HCT116 (cell line): ENCODE data around the gene KCNMB1.

ENCODE experiments used
- EZH2phosphoT487 ChIP-seq: fragments of 200-600 bp; IDR thresholded peaks from 2 replicates; pipeline ENCODE4 v1.6.1; 2018; ENCODE audit warnings: antibody characterized with exemption, borderline replicate concordance
- POLR2A ChIP-seq: IDR thresholded peaks from 2 replicates; pipeline ENCODE4 v1.7.0; 2011; ENCODE audit warnings: borderline replicate concordance; ENCODE audit not compliant: insufficient read depth, insufficient read length; ENCODE audit errors: extremely low read depth
- TF ChIP-seq, protein P1 (sequence below), 3 experiments: fragments of 200-600 bp in 1 of 3; sonication (generic) in 1 of 3; IDR thresholded peaks in 2 of 3; conservative IDR thresholded peaks in 1 of 3; 2 replicates each; pipeline ENCODE4 v1.5.1; 2012 to 2017; ENCODE audit warnings: low read depth in 2 of 3, low read length in 2 of 3, antibody characterized with exemption in 1 of 3, borderline replicate concordance in 1 of 3, control low read depth in 1 of 3, mild to moderate bottlenecking in 1 of 3, mixed read lengths in 1 of 3, mixed run types in 1 of 3, moderate library complexity in 1 of 3; ENCODE audit not compliant: insufficient read depth in 1 of 3

DNA sequence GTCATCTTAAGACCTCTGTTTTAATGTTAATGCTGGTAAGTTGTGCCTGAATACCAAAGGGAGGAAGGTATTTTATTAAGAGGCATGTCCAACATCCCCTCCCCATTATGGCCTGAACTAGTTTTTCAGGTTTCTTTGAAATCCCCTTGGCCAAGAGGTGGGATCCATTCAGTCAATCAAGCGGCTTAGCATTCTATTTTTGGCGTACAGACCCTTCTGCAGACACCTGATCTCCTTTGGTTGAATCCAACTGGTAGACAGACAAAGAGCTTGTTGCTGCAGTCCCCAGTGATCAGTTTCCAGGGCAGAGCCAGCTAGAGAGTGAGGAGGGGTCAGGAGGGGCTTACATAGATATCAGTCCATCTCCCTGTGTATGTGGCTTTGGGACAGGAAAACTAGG is 7.9 kb upstream of the KCNMB1 start:
- TF ChIP-seq POLR2A (no peak), EZH2phosphoT487 (no peak)
- TF ChIP-seq, protein P1, sequence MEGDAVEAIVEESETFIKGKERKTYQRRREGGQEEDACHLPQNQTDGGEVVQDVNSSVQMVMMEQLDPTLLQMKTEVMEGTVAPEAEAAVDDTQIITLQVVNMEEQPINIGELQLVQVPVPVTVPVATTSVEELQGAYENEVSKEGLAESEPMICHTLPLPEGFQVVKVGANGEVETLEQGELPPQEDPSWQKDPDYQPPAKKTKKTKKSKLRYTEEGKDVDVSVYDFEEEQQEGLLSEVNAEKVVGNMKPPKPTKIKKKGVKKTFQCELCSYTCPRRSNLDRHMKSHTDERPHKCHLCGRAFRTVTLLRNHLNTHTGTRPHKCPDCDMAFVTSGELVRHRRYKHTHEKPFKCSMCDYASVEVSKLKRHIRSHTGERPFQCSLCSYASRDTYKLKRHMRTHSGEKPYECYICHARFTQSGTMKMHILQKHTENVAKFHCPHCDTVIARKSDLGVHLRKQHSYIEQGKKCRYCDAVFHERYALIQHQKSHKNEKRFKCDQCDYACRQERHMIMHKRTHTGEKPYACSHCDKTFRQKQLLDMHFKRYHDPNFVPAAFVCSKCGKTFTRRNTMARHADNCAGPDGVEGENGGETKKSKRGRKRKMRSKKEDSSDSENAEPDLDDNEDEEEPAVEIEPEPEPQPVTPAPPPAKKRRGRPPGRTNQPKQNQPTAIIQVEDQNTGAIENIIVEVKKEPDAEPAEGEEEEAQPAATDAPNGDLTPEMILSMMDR (IDR thresholded peaks at IDR 0.05 in 2 of 3, conservative IDR thresholded peaks at IDR 0.05 in 1 of 3; ENCODE audit: borderline replicate concordance in 1 of 3, insufficient read depth in 1 of 3, low read depth in 2 of 3, low read length in 2 of 3): no peak
